HepG2 (cell line): Measurements from ENCODE around the gene FBXL12. TPM values are rescaled to one million over a fixed set of nuclear protein-coding genes. Genes with fewer than 3 reads are reported as not detected.

Experiments used
- ARID2 ChIP-seq: sonication (generic); formaldehyde crosslinking; IDR thresholded peaks from 2 replicates; pipeline ENCODE4 v1.8.1; 2022; ENCODE audit warnings: mild to moderate bottlenecking, missing genetic modification reagents, borderline replicate concordance
- ATF7 ChIP-seq, 2 experiments: fragments of 450-650 bp in 1 of 2; sonication (generic) in 1 of 2; formaldehyde crosslinking in 1 of 2; IDR thresholded peaks; 2 replicates each; pipeline versions ENCODE4 v1.4.0 to v1.6.1; 2016 to 2020; ENCODE audit warnings: antibody characterized with exemption in 1 of 2, mild to moderate bottlenecking in 1 of 2, missing genetic modification reagents in 1 of 2
- BORCS8-MEF2B ChIP-seq: sonication (generic); formaldehyde crosslinking; IDR thresholded peaks from 2 replicates; pipeline ENCODE4 v1.8.0; 2022; ENCODE audit warnings: mild to moderate bottlenecking, missing genetic modification reagents
- CAMTA2 ChIP-seq: sonication (generic); formaldehyde crosslinking; IDR thresholded peaks from 2 replicates; pipeline ENCODE4 v1.4.0; 2020; ENCODE audit warnings: mild to moderate bottlenecking, missing genetic modification reagents, borderline replicate concordance
- EP300 ChIP-seq, 3 experiments: sonication (generic) in 1 of 3; formaldehyde crosslinking in 1 of 3; IDR thresholded peaks; 2 replicates each; pipeline versions ENCODE4 v1.5.1 to v1.6.1; 2011 to 2020; ENCODE audit warnings: low read depth in 2 of 3, low read length in 2 of 3, borderline replicate concordance in 1 of 3, improper control_type of control experiment in 1 of 3, mild to moderate bottlenecking in 1 of 3, missing genetic modification reagents in 1 of 3, moderate library complexity in 1 of 3
- MTERF4 ChIP-seq: sonication (generic); formaldehyde crosslinking; IDR thresholded peaks from 2 replicates; pipeline ENCODE4 v1.8.0; 2023; ENCODE audit warnings: mild to moderate bottlenecking, missing genetic modification reagents
- NFE2L1 ChIP-seq: sonication (generic); formaldehyde crosslinking; IDR thresholded peaks from 2 replicates; pipeline ENCODE4 v1.4.0; 2020; ENCODE audit warnings: missing genetic modification reagents, mild to moderate bottlenecking, borderline replicate concordance
- PRDM4 ChIP-seq: sonication (generic); formaldehyde crosslinking; IDR thresholded peaks from 2 replicates; pipeline ENCODE4 v1.9.0; 2021; ENCODE audit warnings: missing genetic modification reagents, borderline replicate concordance
- PTBP1 ChIP-seq: fragments of 200-400 bp; formaldehyde crosslinking; IDR thresholded peaks from 2 replicates; pipeline ENCODE4 v1.6.1; 2018; ENCODE audit warnings: low read length, low read depth; ENCODE audit not compliant: poor library complexity, severe bottlenecking
- RBFOX2 ChIP-seq: fragments of 200-400 bp; formaldehyde crosslinking; IDR thresholded peaks from 2 replicates; pipeline ENCODE4 v1.6.1; 2017; ENCODE audit warnings: low read depth, mild to moderate bottlenecking, low read length
- REXO4 ChIP-seq: sonication (generic); formaldehyde crosslinking; IDR thresholded peaks from 2 replicates; pipeline ENCODE4 v1.8.0; 2022; ENCODE audit warnings: missing genetic modification reagents, mild to moderate bottlenecking, borderline replicate concordance
- ZBTB26 ChIP-seq: IDR thresholded peaks from 2 replicates; pipeline ENCODE4 v1.6.1; 2016; ENCODE audit warnings: missing compliant biosample characterization, missing genetic modification reagents, borderline replicate concordance
- ZFP36 ChIP-seq: fragments of 150-350 bp; IDR thresholded peaks from 2 replicates; pipeline ENCODE4 v1.6.1; 2018; ENCODE audit warnings: borderline replicate concordance, low read length, low read depth; ENCODE audit not compliant: partially characterized antibody
- ZNF333 ChIP-seq: sonication (generic); formaldehyde crosslinking; IDR thresholded peaks from 2 replicates; pipeline ENCODE4 v1.4.0; 2020; ENCODE audit warnings: mild to moderate bottlenecking, missing genetic modification reagents, borderline replicate concordance
- ZNF367 ChIP-seq: sonication (generic); formaldehyde crosslinking; IDR thresholded peaks from 2 replicates; pipeline ENCODE4 v1.4.0; 2020; ENCODE audit warnings: missing genetic modification reagents, borderline replicate concordance
- ZNF501 ChIP-seq: sonication (generic); formaldehyde crosslinking; IDR thresholded peaks from 2 replicates; pipeline ENCODE4 v1.5.1; 2020; ENCODE audit warnings: mild to moderate bottlenecking, moderate library complexity, missing genetic modification reagents
- ZNF572 ChIP-seq: sonication (generic); formaldehyde crosslinking; IDR thresholded peaks from 2 replicates; pipeline ENCODE4 v1.5.1; 2020; ENCODE audit warnings: mild to moderate bottlenecking, missing genetic modification reagents
- ZNF788 ChIP-seq: sonication (generic); formaldehyde crosslinking; IDR thresholded peaks from 2 replicates; pipeline ENCODE4 v1.5.0; 2020; ENCODE audit warnings: mild to moderate bottlenecking, missing genetic modification reagents, borderline replicate concordance
- polyA plus RNA-seq, 8 experiments: library from polyadenylated mRNA; depleted of rRNA in 3 of 8; stranded (reverse) in 7 of 8; unstranded in 1 of 8; fragments of >200 nt; fragmentation: Illumina TruSeq in 4 of 8; extraction: Trizol in 4 of 8; gene quantifications; 2 replicates each; pipeline versions ENCODE4 v1.2.1 to v1.2.3, GENCODE V29; 2011 to 2016; ENCODE audit warnings: low read depth in 4 of 8, missing spikeins in 1 of 8, mixed read lengths in 1 of 8; ENCODE audit not compliant: insufficient read depth in 1 of 8
- total RNA-seq, 5 experiments: library from RNA; depleted of rRNA; stranded (reverse); fragments of >200 nt; fragmentation: Illumina TruSeq; extraction: Trizol; gene quantifications; 2 replicates each; pipeline ENCODE4 v1.2.3, GENCODE V29; 2016; ENCODE audit warnings: low read depth in 1 of 5
- TF ChIP-seq, protein P1 (sequence below): sonication (generic); formaldehyde crosslinking; IDR thresholded peaks from 2 replicates; pipeline ENCODE4 v1.5.1; 2020; ENCODE audit warnings: missing genetic modification reagents, mild to moderate bottlenecking, borderline replicate concordance

Gene FBXL12
- total and polyA plus RNA-seq, 2 of the 13 experiments (the other 11 are each of a cell fraction or from before 2014, with no cell fraction given) = 20.4 to 23.1 TPM

GRCh38 chr19:9792206-9793070 is 26.4 kb downstream of the FBXL12 start (continued):
- 0 out of 2 replicates have a peak, but pooled peaks have one; percentile 27 for TF ChIP-seq ZNF501 (CRISPR knock-in tag)
- no peak for TF ChIP-seq EP300 (IDR thresholded peaks at IDR 0.05; ENCODE audit: low read depth in 2 of 2, low read length in 2 of 2)
- TF ChIP-seq EP300 (CRISPR knock-in tag; IDR thresholded peaks at IDR 0.05; ENCODE audit: borderline replicate concordance) = no peak
- no peak for TF ChIP-seq PTBP1
- TF ChIP-seq ZBTB26 (CRISPR knock-in tag) = no peak
- no peak for TF ChIP-seq ATF7 (IDR thresholded peaks at IDR 0.05)
- no peak for TF ChIP-seq ATF7 (CRISPR knock-in tag; IDR thresholded peaks at IDR 0.05)
- TF ChIP-seq REXO4 (CRISPR knock-in tag) = no peak
- no peak for TF ChIP-seq ZNF572 (CRISPR knock-in tag)
- TF ChIP-seq ZNF367 (CRISPR knock-in tag) = no peak
- no peak for TF ChIP-seq ZNF788 (CRISPR knock-in tag)
- TF ChIP-seq NFE2L1 (CRISPR knock-in tag) = no peak
- no peak for TF ChIP-seq CAMTA2 (CRISPR knock-in tag)
- TF ChIP-seq ZNF333 (CRISPR knock-in tag) = 0 out of 2 replicates have a peak, but pooled peaks have one; percentile 22
- no peak for TF ChIP-seq PRDM4 (CRISPR knock-in tag)
- no peak for TF ChIP-seq MTERF4 (CRISPR knock-in tag)
- TF ChIP-seq BORCS8-MEF2B (CRISPR knock-in tag) = no peak
- peak; percentile 37; the same call in 1 of the 2 replicates for TF ChIP-seq RBFOX2
- TF ChIP-seq, protein P1, sequence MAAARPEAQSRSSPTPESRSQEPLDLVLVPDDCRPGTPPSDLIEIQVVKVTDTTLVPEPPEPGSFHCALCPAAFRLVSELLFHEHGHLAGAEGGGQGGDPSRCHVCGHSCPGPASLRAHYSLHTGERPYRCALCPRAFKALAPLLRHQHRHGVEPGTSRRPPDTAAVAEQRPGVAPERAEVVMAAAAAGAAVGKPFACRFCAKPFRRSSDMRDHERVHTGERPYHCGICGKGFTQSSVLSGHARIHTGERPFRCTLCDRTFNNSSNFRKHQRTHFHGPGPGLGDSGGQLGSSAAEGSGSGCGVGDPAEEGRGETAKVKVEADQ (CRISPR knock-in tag) = no peak
- no peak for TF ChIP-seq ARID2
- TF ChIP-seq ZFP36 = no peak
